NT2/D1 (cell line): Measurements from ENCODE around the gene TRIM40.

ENCODE experiments used
- SUZ12 ChIP-seq: IDR thresholded peaks from 2 replicates; pipeline ENCODE4 v1.6.1; 2011; ENCODE audit not compliant: insufficient read length, insufficient read depth; ENCODE audit errors: extremely low read depth
- YY1 ChIP-seq: IDR thresholded peaks from 2 replicates; pipeline ENCODE4 v1.6.1; 2011; ENCODE audit not compliant: insufficient read length, insufficient read depth
- ZNF274 ChIP-seq: IDR thresholded peaks from 2 replicates; pipeline ENCODE4 v1.6.1; 2011; ENCODE audit warnings: mild to moderate bottlenecking, low read depth, low read length

DNA sequence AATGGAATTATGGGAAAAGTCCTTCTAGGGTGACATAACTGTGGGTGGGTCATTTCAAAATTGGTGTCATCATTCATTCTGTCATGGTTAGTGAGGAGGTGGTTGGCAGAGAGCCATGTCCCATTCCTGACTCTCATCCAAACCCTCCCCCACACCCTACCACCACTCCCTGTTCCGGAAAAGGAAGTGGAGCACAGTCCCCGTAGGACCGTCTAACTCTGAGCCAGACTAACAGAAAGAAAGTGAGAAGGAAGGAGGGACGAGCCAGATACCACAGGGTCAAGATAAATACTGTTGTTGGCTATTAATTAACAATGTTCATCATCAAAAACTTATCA is 20.3 kb downstream of the TRIM40 start:
- TF ChIP-seq YY1 = no peak
- TF ChIP-seq ZNF274 = no peak
- no peak for TF ChIP-seq SUZ12
